GM23338 (cell line): ENCODE data around the gene FYN. TPM values are rescaled to one million over a fixed set of nuclear protein-coding genes. Genes with fewer than 3 reads are reported as not detected.

Experiments used
- ATAC-seq: fragments of 200-7000 bp; cut with Tn5 transposase; 3 replicates; pipeline ENCODE4 v1.9.1; 2020
- DNase-seq: peaks from one replicate; pipeline ENCODE4 v3.0.0-alpha.2; 2015; ENCODE audit warnings: low spot score
- H2AFZ ChIP-seq: fragments of 200-600 bp; sonication (generic); 2 replicates; pipeline ENCODE4 v1.8.0; 2016; ENCODE audit warnings: antibody characterized with exemption, mild to moderate bottlenecking, moderate library complexity
- H3F3A ChIP-seq: fragments of 200-600 bp; sonication (generic); replicated peaks from 2 replicates; pipeline ENCODE4 v1.8.0; 2017; ENCODE audit warnings: antibody characterized with exemption, mixed run types, low read depth
- H3K27ac ChIP-seq: fragments of 200-600 bp; sonication (generic); 2 replicates; pipeline ENCODE4 v1.6.1; 2016; ENCODE audit warnings: low read depth
- H3K27me3 ChIP-seq: fragments of 200-600 bp; sonication (generic); 2 replicates; pipeline ENCODE4 v1.8.0; 2016; ENCODE audit warnings: mild to moderate bottlenecking, mixed run types, moderate library complexity; ENCODE audit not compliant: insufficient read depth
- H3K36me3 ChIP-seq: fragments of 200-600 bp; sonication (generic); 2 replicates; pipeline ENCODE4 v1.8.0; 2016; ENCODE audit warnings: mild to moderate bottlenecking; ENCODE audit not compliant: insufficient read depth
- H3K4me1 ChIP-seq: fragments of 200-600 bp; sonication (generic); 2 replicates; pipeline ENCODE4 v1.8.0; 2016; ENCODE audit warnings: mild to moderate bottlenecking, moderate library complexity; ENCODE audit not compliant: insufficient read depth
- H3K4me2 ChIP-seq: fragments of 200-600 bp; sonication (generic); 2 replicates; pipeline ENCODE4 v1.7.1; 2017; ENCODE audit warnings: mixed run types
- H3K4me3 ChIP-seq: fragments of 200-600 bp; sonication (generic); 2 replicates; pipeline ENCODE4 v1.6.1; 2016; ENCODE audit warnings: mixed run types
- H3K79me2 ChIP-seq: fragments of 200-600 bp; sonication (generic); replicated peaks from 2 replicates; pipeline ENCODE4 v1.8.0; 2017; ENCODE audit warnings: mild to moderate bottlenecking; ENCODE audit not compliant: insufficient read depth
- H3K9me2 ChIP-seq: fragments of 200-600 bp; sonication (generic); 2 replicates; pipeline ENCODE4 v1.8.0; 2017; ENCODE audit not compliant: insufficient read depth
- H4K20me1 ChIP-seq: fragments of 200-600 bp; sonication (generic); replicated peaks from 2 replicates; pipeline ENCODE4 v1.8.0; 2017; ENCODE audit warnings: mild to moderate bottlenecking; ENCODE audit not compliant: insufficient read depth
- H3K27ac Mint-ChIP-seq: 2 replicates; pipeline ENCODE4 v1.8.0; 2020; ENCODE audit warnings: inconsistent platforms, mild to moderate bottlenecking, moderate library complexity, mixed read lengths
- H3K27me3 Mint-ChIP-seq: 3 replicates; pipeline ENCODE4 v1.8.0; 2022; ENCODE audit warnings: low read depth, mild to moderate bottlenecking, moderate library complexity, mixed read lengths, inconsistent platforms; ENCODE audit not compliant: insufficient read depth, poor library complexity
- H3K36me3 Mint-ChIP-seq: 3 replicates; pipeline ENCODE4 v1.8.0; 2021; ENCODE audit warnings: low read depth, mild to moderate bottlenecking, inconsistent platforms, moderate library complexity, mixed read lengths
- H3K4me1 Mint-ChIP-seq: 3 replicates; pipeline ENCODE4 v1.8.0; 2020; ENCODE audit warnings: mild to moderate bottlenecking, inconsistent platforms, mixed read lengths
- H3K4me3 Mint-ChIP-seq: 3 replicates; pipeline ENCODE4 v1.8.0; 2021; ENCODE audit warnings: moderate library complexity, mild to moderate bottlenecking, inconsistent platforms, mixed read lengths
- H3K9me3 Mint-ChIP-seq: 3 replicates; pipeline ENCODE4 v1.8.0; 2020; ENCODE audit warnings: moderate library complexity, mild to moderate bottlenecking, inconsistent platforms, mixed read lengths
- CREB1 ChIP-seq: fragments of 250-450 bp; sonication (Bioruptor Pico); IDR thresholded peaks from 2 replicates; pipeline ENCODE4 v1.5.0; 2020; ENCODE audit warnings: low read depth, mild to moderate bottlenecking, moderate library complexity
- EZH2 ChIP-seq: fragments of 200-600 bp; sonication (generic); IDR thresholded peaks from one replicate; pipeline ENCODE4 v1.8.0; 2017; ENCODE audit warnings: antibody characterized with exemption, mild to moderate bottlenecking, low read depth; ENCODE audit not compliant: unreplicated experiment
- EZH2phosphoT487 ChIP-seq: fragments of 200-600 bp; sonication (generic); IDR thresholded peaks from one replicate; pipeline ENCODE4 v1.8.1; 2018; ENCODE audit warnings: antibody characterized with exemption; ENCODE audit not compliant: unreplicated experiment
- JUNB ChIP-seq: IDR thresholded peaks from one replicate; pipeline ENCODE4 v1.6.1; 2016; ENCODE audit warnings: antibody characterized with exemption; ENCODE audit not compliant: unreplicated experiment
- NANOG ChIP-seq: IDR thresholded peaks from 2 replicates; pipeline ENCODE4 v1.6.1; 2016; ENCODE audit warnings: antibody characterized with exemption, borderline replicate concordance
- POLR2AphosphoS5 ChIP-seq: IDR thresholded peaks from 2 replicates; pipeline ENCODE4 v1.6.1; 2016; ENCODE audit warnings: antibody characterized with exemption, low read depth
- STAT1 ChIP-seq: IDR thresholded peaks from one replicate; pipeline ENCODE4 v1.6.1; 2016; ENCODE audit warnings: antibody characterized with exemption; ENCODE audit not compliant: unreplicated experiment
- ZNF114 ChIP-seq: fragments of 250-450 bp; sonication (Bioruptor Pico); IDR thresholded peaks from 2 replicates; pipeline ENCODE4 v1.5.0; 2020; ENCODE audit warnings: mild to moderate bottlenecking, moderate library complexity
- ZNF331 ChIP-seq: fragments of 250-450 bp; sonication (Bioruptor Pico); IDR thresholded peaks from 2 replicates; pipeline ENCODE4 v1.5.0; 2020; ENCODE audit warnings: low read depth, mild to moderate bottlenecking, moderate library complexity
- ZNF462 ChIP-seq: fragments of 250-450 bp; sonication (Bioruptor Pico); IDR thresholded peaks from 2 replicates; pipeline ENCODE4 v1.5.0; 2020; ENCODE audit warnings: mild to moderate bottlenecking, moderate library complexity
- polyA plus RNA-seq: library from polyadenylated mRNA; unstranded; fragments of >200 nt; fragmentation: Nextera tagmentation; extraction: Ambion mirVana; gene quantifications from 2 replicates; pipeline ENCODE4 v1.2.1, GENCODE V29; 2016
- total RNA-seq: library from RNA; depleted of rRNA; stranded (reverse); fragments of >200 nt; shearing (Covaris generic); gene quantifications from 2 replicates; pipeline ENCODE4 v1.2.3, GENCODE V29; 2014

Gene FYN
- total and polyA plus RNA-seq, 2 experiments from 2014 or later = 46.8 to 143 TPM

GRCh38 chr6:111800821-111801220 lies 72.4 kb downstream of the FYN start (continued):
- TF ChIP-seq ZNF462 (CRISPR knock-in tag) = no peak

- Mint-ChIP-seq H3K27me3 (peaks cover 9% of the 10 kb centered on the region), H3K4me3 (no peak overlapping the region), H3K36me3 (no peaks in the 10 kb centered on the region), H3K4me1 (peaks cover 36% of the 10 kb centered on the region), H3K27ac (no peak overlapping the region), H3K9me3 (no peaks in the 10 kb centered on the region; the same call in 2 of the 3 replicates)
- ATAC-seq (peak; percentile 54), DNase-seq (no peak)
- Histone ChIP-seq H3K36me3 (no peaks in the 10 kb centered on the region), H3K4me1 (peaks cover 23% of the 10 kb centered on the region; the same call in 1 of the 2 replicates), H3K4me2 (0 out of 2 replicates have a peak overlapping the region, but pooled peaks have one; percentile 35), H3F3A (no peaks in the 10 kb centered on the region), H3K27ac (no peak overlapping the region), H4K20me1 (peaks cover 15% of the 10 kb centered on the region; the same call in 1 of the 2 replicates), H3K4me3 (no peak overlapping the region), H3K27me3 (no peaks in the 10 kb centered on the region), H2AFZ (no peak overlapping the region), H3K9me2 (no peaks in the 10 kb centered on the region), H3K79me2 (peaks cover 34% of the 10 kb centered on the region)
- TF ChIP-seq STAT1 (no peak), JUNB (no peak), EZH2phosphoT487 (no peak), EZH2 (no peak), ZNF114 (no peak), NANOG (no peak), CREB1 (no peak), ZNF462 (CRISPR knock-in tag) (no peak), POLR2AphosphoS5 (no peak), ZNF331 (CRISPR knock-in tag) (no peak)
Measured at GRCh38 chr6:111800259-111800765, 72.9 kb downstream of the FYN start.
